ENCODE measurements around the gene SCARB1. TPM values are rescaled to one million over a fixed set of nuclear protein-coding genes. Genes with fewer than 3 reads are reported as not detected.
A peak's percentile ranks its signal among the peaks of the same experiment; 100 is the strongest.

Gene SCARB1
- total RNA-seq, 4 donors from 2014 or later, result 15.3 to 55.3 (median 29.7) TPM

GRCh38 chr12:124792961-124793441 is 70.7 kb downstream of the SCARB1 start:
- H3K4me3 ChIP-seq, result no peak overlapping the region
- H3K27ac ChIP-seq, result peak overlapping the region in 1 of 4 donors; percentile 62
- H3K9me3 ChIP-seq, result no peaks in the 10 kb centered on the region
- no peaks in the 10 kb centered on the region for H3K27me3 ChIP-seq
- H3K36me3 ChIP-seq, result peaks cover 0 to 42% (median 0%) of the 10 kb centered on the region in 3 donors
- TF ChIP-seq EP300 (IDR thresholded peaks at IDR 0.05) (no peak), CTCF (IDR thresholded peaks at IDR 0.05) (no peak), POLR2A (IDR thresholded peaks at IDR 0.05) (no peak)
- WGBS, 2 donors, result 52 to 57% methylated on average over 15 of the region's 15 CpGs
- no peak for DNase-seq (ENCODE audit: low spot score in 2 of 2)
- peaks cover 0 to 10% (median 4%) of the 10 kb centered on the region in 4 donors for H3K4me1 ChIP-seq

- peaks cover 0 to 9% (median 4%) of the 10 kb centered on the region in 4 donors for H3K4me1 ChIP-seq
- H3K36me3 ChIP-seq, result peaks cover 0 to 38% (median 0%) of the 10 kb centered on the region in 3 donors
- no peak overlapping the region for H3K4me3 ChIP-seq
- TF ChIP-seq POLR2A (IDR thresholded peaks at IDR 0.05) (no peak), CTCF (IDR thresholded peaks at IDR 0.05) (no peak), EP300 (IDR thresholded peaks at IDR 0.05) (no peak)
- no peaks in the 10 kb centered on the region for H3K27me3 ChIP-seq
- 79 to 88% methylated on average over 13 of the region's 13 CpGs for WGBS, 2 donors
- H3K9me3 ChIP-seq, result no peaks in the 10 kb centered on the region
- no peak for DNase-seq (ENCODE audit: low spot score in 2 of 2)
- no peak overlapping the region for H3K27ac ChIP-seq
These were observed 71.5 kb downstream of the SCARB1 start for GRCh38 chr12:124792156-124792555.

DNA sequence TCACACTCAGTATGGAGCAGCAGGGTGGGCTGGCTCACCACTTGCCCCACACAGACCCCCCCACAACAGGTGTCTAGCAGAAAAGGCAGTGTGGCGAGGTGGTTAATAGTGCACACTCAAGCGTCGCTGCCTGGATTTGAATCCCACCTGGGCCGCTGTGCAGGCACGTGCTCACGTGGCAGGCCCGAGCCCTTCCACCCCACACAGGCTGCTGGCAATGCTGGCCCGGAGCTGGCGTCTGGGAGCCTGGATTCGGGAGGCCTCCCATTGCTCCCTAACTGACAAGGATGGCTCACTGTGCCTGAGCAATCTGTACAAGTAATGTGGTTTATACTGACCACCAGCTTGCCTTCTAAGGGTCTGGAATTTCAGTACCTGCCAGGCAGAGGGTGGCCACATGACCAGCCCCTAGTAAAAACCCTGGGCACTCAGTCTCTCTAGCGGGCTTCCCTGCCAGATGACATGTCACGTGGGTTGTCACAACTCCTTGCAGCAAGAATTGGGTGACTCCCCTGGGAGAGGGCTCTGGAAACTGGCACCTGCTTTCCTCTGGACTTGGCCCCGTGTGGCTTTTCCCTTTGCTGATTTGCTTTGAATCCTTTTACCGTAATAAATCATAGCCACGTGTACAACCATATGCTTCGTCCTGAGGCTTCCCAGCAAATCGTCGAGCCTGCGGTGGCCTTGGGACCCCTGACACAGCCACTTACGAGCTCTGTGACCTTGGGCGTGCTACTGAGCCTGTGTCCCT is 72.8 kb downstream of the SCARB1 start:
- H3K4me1 ChIP-seq, result no peaks in the 10 kb centered on the region
- DNase-seq (ENCODE audit: low spot score in 2 of 2), result no peak
- no peak overlapping the region for H3K4me3 ChIP-seq
- H3K36me3 ChIP-seq, result peaks cover 0 to 44% (median 0%) of the 10 kb centered on the region in 3 donors
- no peaks in the 10 kb centered on the region for H3K27me3 ChIP-seq
- TF ChIP-seq POLR2A (IDR thresholded peaks at IDR 0.05) (no peak), CTCF (IDR thresholded peaks at IDR 0.05) (no peak), EP300 (IDR thresholded peaks at IDR 0.05) (no peak)
- H3K27ac ChIP-seq, result no peak overlapping the region
- 83 to 86% methylated on average over 21 of the region's 21 CpGs for WGBS, 2 donors
- no peaks in the 10 kb centered on the region for H3K9me3 ChIP-seq

DNA sequence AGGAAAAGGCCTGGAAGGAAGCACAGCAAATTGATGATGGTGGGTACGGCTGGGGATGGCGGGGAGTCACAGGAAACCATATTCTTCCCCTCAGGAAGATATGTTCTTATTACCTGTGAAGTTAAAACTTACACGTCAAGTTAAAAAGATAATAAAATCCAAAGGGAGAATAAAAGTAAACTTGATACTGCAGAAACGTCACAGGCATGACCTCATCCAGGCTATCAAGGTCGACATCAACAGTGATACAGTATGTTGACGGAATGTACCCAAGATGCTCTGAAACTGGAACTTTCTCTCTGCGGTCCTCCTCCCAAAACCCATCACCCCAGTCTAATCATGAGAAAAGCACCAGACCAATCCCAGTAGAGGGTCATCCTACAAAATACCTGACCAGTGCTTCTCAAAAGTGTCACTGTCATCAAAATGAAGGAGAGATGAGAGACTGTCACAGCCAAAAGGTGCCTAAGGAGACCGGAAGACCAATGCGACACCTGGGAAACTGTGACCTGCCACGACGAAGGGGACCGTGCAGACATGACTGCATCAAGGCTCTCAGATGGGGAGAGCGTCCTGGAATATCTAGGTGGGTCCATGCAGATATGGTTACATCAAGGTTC is 74.6 kb downstream of the SCARB1 start:
- TF ChIP-seq EP300 (IDR thresholded peaks at IDR 0.05) (no peak), CTCF (IDR thresholded peaks at IDR 0.05) (no peak), POLR2A (IDR thresholded peaks at IDR 0.05) (no peak)
- Histone ChIP-seq H3K4me3 (no peak overlapping the region), H3K36me3 (peaks cover 0 to 54% (median 0%) of the 10 kb centered on the region in 3 donors), H3K9me3 (no peaks in the 10 kb centered on the region), H3K27ac (no peak overlapping the region), H3K27me3 (no peaks in the 10 kb centered on the region), H3K4me1 (no peaks in the 10 kb centered on the region)
- no peak for DNase-seq (ENCODE audit: low spot score in 2 of 2)
- WGBS, 2 donors, result 88 to 89% methylated on average over 13 of the region's 13 CpGs

All from tibial nerve (tissue), 4 donors.